SK-N-SH (cell line): ENCODE results near the gene SPATA33. TPM values are rescaled to one million over a fixed set of nuclear protein-coding genes. Genes with fewer than 3 reads are reported as not detected.

Experiments
- CTCF ChIA-PET: fragments of 300-600, 350-600 bp; formaldehyde crosslinking; extraction: SDS; loops from one replicate; lab custom pipeline; 2021; lab: Yijun Ruan, JAX
- POLR2A ChIA-PET: fragments of 350-600 bp; sonication (Branson Sonifier 250); formaldehyde crosslinking; extraction: SDS; loops from one replicate; lab custom pipeline; 2020; ENCODE audit warnings: antibody characterized with exemption, inconsistent platforms; lab: Yijun Ruan, JAX
- DNase-seq: peaks from one replicate; pipeline ENCODE4 v3.0.0; 2012
- H2AFZ ChIP-seq: fragments of 200-600 bp; sonication (generic); 2 replicates; pipeline ENCODE4 v1.8.1; 2016; ENCODE audit warnings: antibody characterized with exemption, mild to moderate bottlenecking, low read depth
- H3F3A ChIP-seq: fragments of 200-600 bp; sonication (generic); replicated peaks from 2 replicates; pipeline ENCODE3; 2016; ENCODE audit warnings: antibody characterized with exemption, mild to moderate bottlenecking; ENCODE audit not compliant: insufficient read depth
- H3K27ac ChIP-seq, 2 experiments: fragments of 200-500 bp in 1 of 2; fragments of 200-600 bp in 1 of 2; sonication (Bioruptor generic) in 1 of 2; sonication (generic), shearing (Covaris generic) in 1 of 2; 2 replicates each; pipeline versions ENCODE4 v1.5.1 to v1.6.1; 2014 to 2016; ENCODE audit warnings: low read depth in 2 of 2, inconsistent platforms in 1 of 2, low read length in 1 of 2, mild to moderate bottlenecking in 1 of 2, mixed read lengths in 1 of 2
- H3K27me3 ChIP-seq: fragments of 200-600 bp; sonication (generic), shearing (Covaris generic); 2 replicates; pipeline ENCODE4 v1.6.1; 2016; ENCODE audit warnings: mixed run types; ENCODE audit not compliant: insufficient read depth
- H3K36me3 ChIP-seq, 2 experiments: fragments of 200-500 bp in 1 of 2; fragments of 200-600 bp in 1 of 2; sonication (Bioruptor generic) in 1 of 2; sonication (generic) in 1 of 2; replicated peaks in 1 of 2; 2 replicates each; pipeline versions ENCODE3 to v1.5.1; 2014 to 2016; ENCODE audit warnings: low read length in 1 of 2, mild to moderate bottlenecking in 1 of 2; ENCODE audit not compliant: insufficient read depth in 2 of 2, control insufficient read depth in 1 of 2
- H3K4me1 ChIP-seq, 2 experiments: fragments of 200-500 bp in 1 of 2; fragments of 200-600 bp in 1 of 2; sonication (Bioruptor generic) in 1 of 2; sonication (generic), shearing (Covaris generic) in 1 of 2; 2 replicates each; pipeline versions ENCODE4 v1.5.1 to v1.6.1; 2014 to 2016; ENCODE audit warnings: low read depth in 1 of 2, low read length in 1 of 2, mixed run types in 1 of 2; ENCODE audit not compliant: insufficient read depth in 2 of 2, control insufficient read depth in 1 of 2
- H3K4me2 ChIP-seq: fragments of 200-600 bp; sonication (generic), shearing (Covaris generic); 2 replicates; pipeline ENCODE4 v1.6.1; 2017; ENCODE audit warnings: mixed run types
- H3K4me3 ChIP-seq, 2 experiments: fragments of 200-500 bp in 1 of 2; fragments of 200-600 bp in 1 of 2; sonication (Bioruptor generic) in 1 of 2; sonication (generic), shearing (Covaris generic) in 1 of 2; 2 replicates each; pipeline versions ENCODE4 v1.5.1 to v1.8.1; 2014 to 2016; ENCODE audit warnings: low read depth in 2 of 2, inconsistent platforms in 1 of 2, low read length in 1 of 2, mild to moderate bottlenecking in 1 of 2, mixed read lengths in 1 of 2, moderate library complexity in 1 of 2
- H3K79me2 ChIP-seq: fragments of 200-600 bp; sonication (generic); 2 replicates; pipeline ENCODE4 v1.8.1; 2017; ENCODE audit warnings: mild to moderate bottlenecking; ENCODE audit not compliant: insufficient read depth
- H3K9ac ChIP-seq: fragments of 200-600 bp; sonication (generic); 2 replicates; pipeline ENCODE4 v1.6.1; 2017; ENCODE audit warnings: mixed run types
- H3K9me2 ChIP-seq: fragments of 200-600 bp; sonication (generic); 2 replicates; pipeline ENCODE4 v1.6.1; 2017; ENCODE audit warnings: mixed run types
- H3K9me3 ChIP-seq: fragments of 200-600 bp; sonication (generic); 2 replicates; pipeline ENCODE4 v1.6.1; 2017; ENCODE audit warnings: mixed run types, mild to moderate bottlenecking, moderate library complexity
- H4K20me1 ChIP-seq: fragments of 200-600 bp; sonication (generic); 2 replicates; pipeline ENCODE4 v1.6.1; 2017; ENCODE audit warnings: mild to moderate bottlenecking, mixed run types; ENCODE audit not compliant: insufficient read depth
- ELF1 ChIP-seq: IDR thresholded peaks from 2 replicates; pipeline ENCODE4 v1.4.0; 2012
- EP300 ChIP-seq, 2 experiments: IDR thresholded peaks; 2 replicates each; pipeline versions ENCODE4 v1.4.0 to v1.6.1; 2012; ENCODE audit warnings: borderline replicate concordance in 1 of 2, low read depth in 1 of 2, low read length in 1 of 2
- FOSL2 ChIP-seq: IDR thresholded peaks from 2 replicates; pipeline ENCODE4 v1.4.0; 2012; ENCODE audit warnings: low read depth, mild to moderate bottlenecking, moderate library complexity, borderline replicate concordance
- FOXJ3 ChIP-seq: sonication (generic); formaldehyde crosslinking; IDR thresholded peaks from 2 replicates; pipeline ENCODE4 v1.5.1; 2020; ENCODE audit warnings: mild to moderate bottlenecking, missing genetic modification reagents
- MXI1 ChIP-seq: IDR thresholded peaks from 2 replicates; pipeline ENCODE4 v1.6.1; 2012; ENCODE audit warnings: mild to moderate bottlenecking, low read depth, low read length, improper control_type of control experiment
- NFIC ChIP-seq: IDR thresholded peaks from 2 replicates; pipeline ENCODE4 v1.4.0; 2012; ENCODE audit warnings: borderline replicate concordance
- NRF1 ChIP-seq: IDR thresholded peaks from 2 replicates; pipeline ENCODE4 v1.6.1; 2012; ENCODE audit warnings: low read depth, mild to moderate bottlenecking, low read length
- RXRA ChIP-seq: IDR thresholded peaks from 2 replicates; pipeline ENCODE4 v1.4.0; 2012; ENCODE audit warnings: low read depth, mild to moderate bottlenecking, borderline replicate concordance
- SIN3A ChIP-seq: IDR thresholded peaks from 2 replicates; pipeline ENCODE4 v1.6.1; 2012; ENCODE audit warnings: low read depth, mild to moderate bottlenecking, low read length, moderate library complexity, borderline replicate concordance
- TAF1 ChIP-seq: IDR thresholded peaks from 2 replicates; pipeline ENCODE4 v1.6.1; 2012; ENCODE audit warnings: low read depth, mild to moderate bottlenecking, low read length, moderate library complexity, borderline replicate concordance
- TEAD4 ChIP-seq: IDR thresholded peaks from 2 replicates; pipeline ENCODE4 v1.4.0; 2012; ENCODE audit warnings: mild to moderate bottlenecking, borderline replicate concordance; ENCODE audit not compliant: insufficient read depth
- YY1 ChIP-seq: IDR thresholded peaks from 2 replicates; pipeline ENCODE4 v1.4.0; 2012; ENCODE audit warnings: low read depth, mild to moderate bottlenecking
- WGBS: methylation state at CpG from one replicate; pipeline ENCODE4 v1.1.6; 2017; ENCODE audit warnings: low lambda C conversion rate; 5-methylcytosine and 5-hydroxymethylcytosine counted together
- polyA plus RNA-seq, 3 experiments: library from polyadenylated mRNA; depleted of rRNA; stranded (reverse); fragments of >200 nt; gene quantifications; 2 replicates each; pipeline ENCODE4 v1.2.3, GENCODE V29; 2012
- TF ChIP-seq, protein P1 (sequence below): IDR thresholded peaks from 2 replicates; pipeline ENCODE4 v1.6.1; 2012; ENCODE audit warnings: mild to moderate bottlenecking, low read depth, low read length, moderate library complexity
- TF ChIP-seq, protein P2 (sequence below): IDR thresholded peaks from 2 replicates; pipeline ENCODE4 v1.4.0; 2012; ENCODE audit warnings: low read depth, borderline replicate concordance
- TF ChIP-seq, protein P3 (sequence below): IDR thresholded peaks from 2 replicates; pipeline ENCODE4 v1.4.0; 2012; ENCODE audit warnings: low read depth
- TF ChIP-seq, protein P4 (sequence below): fragments of 150-350 bp; IDR thresholded peaks from 2 replicates; pipeline ENCODE4 v1.6.1; 2016; ENCODE audit warnings: mild to moderate bottlenecking, low read depth, low read length
- TF ChIP-seq, protein P5 (sequence below): fragments of 200-600 bp; sonication (generic); IDR thresholded peaks from 2 replicates; pipeline ENCODE4 v1.6.1; 2017; ENCODE audit warnings: antibody characterized with exemption, mild to moderate bottlenecking, moderate library complexity

The SPATA33 gene
- polyA plus RNA-seq, 1 of the 3 experiments (the other 2 are of a cell fraction): 7.2 TPM

DNA sequence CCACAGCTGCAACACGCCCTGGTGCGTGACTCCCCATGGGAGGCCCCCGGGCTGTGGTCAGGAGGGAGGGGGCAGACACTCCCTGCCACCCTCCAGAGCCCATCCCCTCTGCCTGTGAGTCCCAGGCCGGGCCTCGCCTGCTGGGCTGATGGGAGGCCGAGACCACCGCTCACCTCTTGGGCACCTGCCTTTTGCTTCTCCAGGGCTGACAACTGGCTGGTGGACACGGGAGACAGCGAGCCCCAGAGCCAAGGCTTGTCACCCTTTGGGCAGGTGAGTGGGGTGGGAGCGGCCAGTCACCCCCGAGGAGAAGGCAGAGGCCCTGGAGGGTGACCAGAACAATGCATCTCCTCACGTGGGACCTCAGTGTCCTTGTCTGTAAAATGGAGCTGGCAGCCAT, 21.0 kb upstream of the SPATA33 start (continued):
- TF ChIP-seq, protein P1, sequence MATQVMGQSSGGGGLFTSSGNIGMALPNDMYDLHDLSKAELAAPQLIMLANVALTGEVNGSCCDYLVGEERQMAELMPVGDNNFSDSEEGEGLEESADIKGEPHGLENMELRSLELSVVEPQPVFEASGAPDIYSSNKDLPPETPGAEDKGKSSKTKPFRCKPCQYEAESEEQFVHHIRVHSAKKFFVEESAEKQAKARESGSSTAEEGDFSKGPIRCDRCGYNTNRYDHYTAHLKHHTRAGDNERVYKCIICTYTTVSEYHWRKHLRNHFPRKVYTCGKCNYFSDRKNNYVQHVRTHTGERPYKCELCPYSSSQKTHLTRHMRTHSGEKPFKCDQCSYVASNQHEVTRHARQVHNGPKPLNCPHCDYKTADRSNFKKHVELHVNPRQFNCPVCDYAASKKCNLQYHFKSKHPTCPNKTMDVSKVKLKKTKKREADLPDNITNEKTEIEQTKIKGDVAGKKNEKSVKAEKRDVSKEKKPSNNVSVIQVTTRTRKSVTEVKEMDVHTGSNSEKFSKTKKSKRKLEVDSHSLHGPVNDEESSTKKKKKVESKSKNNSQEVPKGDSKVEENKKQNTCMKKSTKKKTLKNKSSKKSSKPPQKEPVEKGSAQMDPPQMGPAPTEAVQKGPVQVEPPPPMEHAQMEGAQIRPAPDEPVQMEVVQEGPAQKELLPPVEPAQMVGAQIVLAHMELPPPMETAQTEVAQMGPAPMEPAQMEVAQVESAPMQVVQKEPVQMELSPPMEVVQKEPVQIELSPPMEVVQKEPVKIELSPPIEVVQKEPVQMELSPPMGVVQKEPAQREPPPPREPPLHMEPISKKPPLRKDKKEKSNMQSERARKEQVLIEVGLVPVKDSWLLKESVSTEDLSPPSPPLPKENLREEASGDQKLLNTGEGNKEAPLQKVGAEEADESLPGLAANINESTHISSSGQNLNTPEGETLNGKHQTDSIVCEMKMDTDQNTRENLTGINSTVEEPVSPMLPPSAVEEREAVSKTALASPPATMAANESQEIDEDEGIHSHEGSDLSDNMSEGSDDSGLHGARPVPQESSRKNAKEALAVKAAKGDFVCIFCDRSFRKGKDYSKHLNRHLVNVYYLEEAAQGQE: no peak
- no peak for TF ChIP-seq NFIC
- TF ChIP-seq, protein P2, sequence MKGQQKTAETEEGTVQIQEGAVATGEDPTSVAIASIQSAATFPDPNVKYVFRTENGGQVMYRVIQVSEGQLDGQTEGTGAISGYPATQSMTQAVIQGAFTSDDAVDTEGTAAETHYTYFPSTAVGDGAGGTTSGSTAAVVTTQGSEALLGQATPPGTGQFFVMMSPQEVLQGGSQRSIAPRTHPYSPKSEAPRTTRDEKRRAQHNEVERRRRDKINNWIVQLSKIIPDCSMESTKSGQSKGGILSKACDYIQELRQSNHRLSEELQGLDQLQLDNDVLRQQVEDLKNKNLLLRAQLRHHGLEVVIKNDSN: no peak

DNA sequence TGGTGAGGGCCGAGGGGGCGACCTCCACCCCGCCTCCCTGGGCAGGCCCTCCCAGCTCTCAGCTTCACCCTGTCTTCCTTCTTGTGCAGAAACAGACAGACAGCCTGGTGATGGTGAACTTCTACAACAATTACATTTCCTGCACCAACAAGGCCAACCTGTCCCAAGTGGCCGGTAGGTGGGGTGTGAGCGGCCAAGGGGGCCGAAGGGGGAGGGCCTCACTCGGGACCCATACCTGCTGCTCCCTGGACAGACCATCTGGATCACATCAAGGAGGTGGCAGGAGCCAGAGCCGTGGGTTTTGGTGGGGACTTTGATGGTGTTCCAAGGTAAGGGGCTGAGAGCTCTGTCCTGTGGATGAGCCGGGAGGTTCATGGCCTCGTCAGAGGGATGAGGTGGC, 20.3 kb upstream of the SPATA33 start:
- Histone ChIP-seq H3K9me3 (no peaks in the 10 kb centered on the region), H2AFZ (no peak overlapping the region), H3K4me1 (peaks cover 9 to 13% of the 10 kb centered on the region in 2 experiments; a peak in 3 of 4 replicates), H3K79me2 (no peaks in the 10 kb centered on the region), H3K36me3 (no peaks in the 10 kb centered on the region), H3K4me2 (no peak overlapping the region), H3K9me2 (no peaks in the 10 kb centered on the region), H3K27ac (no peak overlapping the region), H3F3A (peaks cover 16% of the 10 kb centered on the region), H3K27me3 (no peaks in the 10 kb centered on the region)
- POLR2A ChIA-PET: no interaction called here
- TF ChIP-seq TAF1 (no peak), NRF1 (no peak)
- TF ChIP-seq, all 33 proteins: peak for 0
- H4K20me1 ChIP-seq: no peaks in the 10 kb centered on the region
- WGBS: 66% methylated on average over 7 of the region's 10 CpGs
- CTCF ChIA-PET: interaction anchor here (1.2 to 1.8 kb wide), 3 partner anchors 16 to 72 kb away, joined by 4 to 6 read pairs (median 5); no protein-coding TSS in a partner anchor
- no peak overlapping the region for H3K4me3 ChIP-seq
- H3K9ac ChIP-seq: no peak overlapping the region
- DNase-seq: no peak

DNA sequence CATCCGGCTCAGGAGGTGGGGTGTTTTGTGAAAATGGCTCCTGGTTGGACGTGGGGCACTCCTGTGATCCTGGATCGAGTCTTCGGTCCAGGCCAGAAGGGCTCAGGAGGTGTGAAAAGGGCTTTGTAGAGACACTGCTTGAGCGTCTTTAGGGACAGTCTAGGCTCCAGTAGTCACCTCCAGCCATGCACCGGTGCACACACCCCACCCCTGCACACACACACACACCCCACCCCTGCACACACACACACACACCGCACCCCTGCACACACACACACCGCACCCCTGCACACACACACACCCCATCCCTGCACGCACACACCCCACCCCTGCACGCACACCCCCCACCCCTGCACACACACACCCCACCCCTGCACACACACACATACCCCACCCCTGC, 19.2 kb upstream of the SPATA33 start:
- no peak overlapping the region for H2AFZ ChIP-seq
- CTCF ChIA-PET: no interaction called here
- no peak for DNase-seq
- no peak for TF ChIP-seq ELF1
- TF ChIP-seq FOSL2: no peak
- TF ChIP-seq NRF1: no peak
- TF ChIP-seq, protein P3, sequence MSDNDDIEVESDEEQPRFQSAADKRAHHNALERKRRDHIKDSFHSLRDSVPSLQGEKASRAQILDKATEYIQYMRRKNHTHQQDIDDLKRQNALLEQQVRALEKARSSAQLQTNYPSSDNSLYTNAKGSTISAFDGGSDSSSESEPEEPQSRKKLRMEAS: no peak
- TF ChIP-seq, protein P4, sequence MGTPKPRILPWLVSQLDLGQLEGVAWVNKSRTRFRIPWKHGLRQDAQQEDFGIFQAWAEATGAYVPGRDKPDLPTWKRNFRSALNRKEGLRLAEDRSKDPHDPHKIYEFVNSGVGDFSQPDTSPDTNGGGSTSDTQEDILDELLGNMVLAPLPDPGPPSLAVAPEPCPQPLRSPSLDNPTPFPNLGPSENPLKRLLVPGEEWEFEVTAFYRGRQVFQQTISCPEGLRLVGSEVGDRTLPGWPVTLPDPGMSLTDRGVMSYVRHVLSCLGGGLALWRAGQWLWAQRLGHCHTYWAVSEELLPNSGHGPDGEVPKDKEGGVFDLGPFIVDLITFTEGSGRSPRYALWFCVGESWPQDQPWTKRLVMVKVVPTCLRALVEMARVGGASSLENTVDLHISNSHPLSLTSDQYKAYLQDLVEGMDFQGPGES: no peak
- TF ChIP-seq, protein P2: no peak
- no peak for TF ChIP-seq EP300 (IDR thresholded peaks at IDR 0.05; ENCODE audit: borderline replicate concordance in 1 of 2, low read depth in 1 of 2, low read length in 1 of 2)
- TF ChIP-seq FOXJ3: no peak
- no peak for TF ChIP-seq NFIC
- TF ChIP-seq, protein P5, sequence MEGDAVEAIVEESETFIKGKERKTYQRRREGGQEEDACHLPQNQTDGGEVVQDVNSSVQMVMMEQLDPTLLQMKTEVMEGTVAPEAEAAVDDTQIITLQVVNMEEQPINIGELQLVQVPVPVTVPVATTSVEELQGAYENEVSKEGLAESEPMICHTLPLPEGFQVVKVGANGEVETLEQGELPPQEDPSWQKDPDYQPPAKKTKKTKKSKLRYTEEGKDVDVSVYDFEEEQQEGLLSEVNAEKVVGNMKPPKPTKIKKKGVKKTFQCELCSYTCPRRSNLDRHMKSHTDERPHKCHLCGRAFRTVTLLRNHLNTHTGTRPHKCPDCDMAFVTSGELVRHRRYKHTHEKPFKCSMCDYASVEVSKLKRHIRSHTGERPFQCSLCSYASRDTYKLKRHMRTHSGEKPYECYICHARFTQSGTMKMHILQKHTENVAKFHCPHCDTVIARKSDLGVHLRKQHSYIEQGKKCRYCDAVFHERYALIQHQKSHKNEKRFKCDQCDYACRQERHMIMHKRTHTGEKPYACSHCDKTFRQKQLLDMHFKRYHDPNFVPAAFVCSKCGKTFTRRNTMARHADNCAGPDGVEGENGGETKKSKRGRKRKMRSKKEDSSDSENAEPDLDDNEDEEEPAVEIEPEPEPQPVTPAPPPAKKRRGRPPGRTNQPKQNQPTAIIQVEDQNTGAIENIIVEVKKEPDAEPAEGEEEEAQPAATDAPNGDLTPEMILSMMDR: no peak
- no peak for TF ChIP-seq SIN3A
- TF ChIP-seq YY1: no peak
- TF ChIP-seq RXRA: no peak
- TF ChIP-seq MXI1: no peak
- TF ChIP-seq TEAD4: no peak

More for the DNA sequence above, 19.2 kb upstream of the SPATA33 start:
- Histone ChIP-seq H3K4me1 (peaks cover 0 to 7% of the 10 kb centered on the region in 2 experiments; a peak in 1 of 4 replicates), H3K9me3 (no peaks in the 10 kb centered on the region), H3K36me3 (no peaks in the 10 kb centered on the region), H4K20me1 (no peaks in the 10 kb centered on the region), H3K9me2 (no peaks in the 10 kb centered on the region), H3K79me2 (no peaks in the 10 kb centered on the region), H3K27ac (no peak overlapping the region), H3K27me3 (no peaks in the 10 kb centered on the region), H3K4me2 (no peak overlapping the region), H3K4me3 (no peak overlapping the region), H3F3A (peaks cover 12% of the 10 kb centered on the region), H3K9ac (no peak overlapping the region)
- 84% methylated on average over 9 of the region's 10 CpGs for WGBS
- POLR2A ChIA-PET: no interaction called here
